Gastroesophageal sphincter (tissue), 4 donors: ENCODE measurements around the gene GORAB. TPM values are rescaled to one million over a fixed set of nuclear protein-coding genes. Genes with fewer than 3 reads are reported as not detected.

Experiments used
- ATAC-seq: fragments of 150-250 bp; one replicate; pipeline ENCODE4 v1.9.1; 2016; ENCODE audit warnings: mild to moderate bottlenecking, moderate library complexity
- H3K27ac ChIP-seq, 4 donors: fragments of 200-600 bp; sonication (generic) in 3 of 4; 1 replicate in 3 of 4; 2 replicates in 1 of 4; pipeline ENCODE4 v1.5.1; 2016 to 2019
- H3K27me3 ChIP-seq: fragments of 200-600 bp; sonication (generic); one replicate; pipeline ENCODE4 v1.5.1; 2019
- H3K36me3 ChIP-seq, 2 donors: fragments of 200-600 bp; sonication (generic); one replicate each; pipeline ENCODE4 v1.5.1; 2019; ENCODE audit warnings: control low read depth in 1 of 2
- H3K4me1 ChIP-seq, 3 donors: fragments of 200-600 bp; sonication (generic); 1 replicate in 2 of 3; 2 replicates in 1 of 3; pipeline ENCODE4 v1.5.1; 2016 to 2019; ENCODE audit warnings: control low read depth in 2 of 3
- H3K4me3 ChIP-seq, 2 donors: fragments of 200-600 bp; sonication (generic); one replicate each; pipeline ENCODE4 v1.5.1; 2019; ENCODE audit warnings: mild to moderate bottlenecking in 1 of 2, moderate library complexity in 1 of 2
- H3K9me3 ChIP-seq, 3 donors: fragments of 200-600 bp; sonication (generic); one replicate each; pipeline ENCODE4 v1.5.1; 2017 to 2019; ENCODE audit warnings: control low read depth in 2 of 3
- CTCF ChIP-seq, 4 experiments: fragments of 200-600 bp in 2 of 4; fragments of 450-650 bp in 2 of 4; sonication (generic) in 1 of 4; IDR thresholded peaks; one replicate each; pipeline ENCODE4 v1.5.1; 2017 to 2019; ENCODE audit warnings: antibody characterized with exemption in 4 of 4, mild to moderate bottlenecking in 2 of 4, moderate library complexity in 2 of 4
- EP300 ChIP-seq: sonication (generic); formaldehyde crosslinking; IDR thresholded peaks from one replicate; pipeline ENCODE4 v1.6.1; 2017; ENCODE audit warnings: antibody characterized with exemption, mild to moderate bottlenecking
- POLR2A ChIP-seq, 2 donors: fragments of 450-650 bp; IDR thresholded peaks; one replicate each; pipeline ENCODE4 v1.6.1; 2017; ENCODE audit warnings: antibody characterized with exemption in 2 of 2, mild to moderate bottlenecking in 2 of 2, moderate library complexity in 1 of 2
- POLR2AphosphoS5 ChIP-seq: sonication (generic); formaldehyde crosslinking; IDR thresholded peaks from one replicate; pipeline ENCODE4 v1.6.1; 2017; ENCODE audit warnings: antibody characterized with exemption
- WGBS, 2 donors: methylation state at CpG; one replicate each; pipeline ENCODE4 v1.1.5; 2018; ENCODE audit warnings: low coverage in 1 of 2; 5-methylcytosine and 5-hydroxymethylcytosine counted together
- total RNA-seq, 4 donors: library from RNA; depleted of rRNA; stranded (reverse); fragments of >200 nt; gene quantifications; one replicate each; pipeline ENCODE4 v1.1.0, GENCODE V29; 2016

The GORAB gene
- total RNA-seq, 4 donors from 2014 or later, result 5.9 to 18.0 (median 8.8) TPM

- no peaks in the 10 kb centered on the region for H3K9me3 ChIP-seq
- no peaks in the 10 kb centered on the region for H3K4me1 ChIP-seq
- no peak overlapping the region for H3K27ac ChIP-seq
- no peak for ATAC-seq
- no peak overlapping the region for H3K4me3 ChIP-seq
- 54 to 75% methylated on average over 1 of the region's 1 CpG for WGBS, 2 donors
- H3K27me3 ChIP-seq, result no peaks in the 10 kb centered on the region
- TF ChIP-seq POLR2A (IDR thresholded peaks at IDR 0.05) (no peak), POLR2AphosphoS5 (no peak), CTCF (IDR thresholded peaks at IDR 0.05) (no peak), EP300 (no peak)
- H3K36me3 ChIP-seq, result peaks cover 2 to 96% of the 10 kb centered on the region in 2 donors
These were observed 13.5 kb downstream of the GORAB start for GRCh38 chr1:170545476-170545875.

DNA sequence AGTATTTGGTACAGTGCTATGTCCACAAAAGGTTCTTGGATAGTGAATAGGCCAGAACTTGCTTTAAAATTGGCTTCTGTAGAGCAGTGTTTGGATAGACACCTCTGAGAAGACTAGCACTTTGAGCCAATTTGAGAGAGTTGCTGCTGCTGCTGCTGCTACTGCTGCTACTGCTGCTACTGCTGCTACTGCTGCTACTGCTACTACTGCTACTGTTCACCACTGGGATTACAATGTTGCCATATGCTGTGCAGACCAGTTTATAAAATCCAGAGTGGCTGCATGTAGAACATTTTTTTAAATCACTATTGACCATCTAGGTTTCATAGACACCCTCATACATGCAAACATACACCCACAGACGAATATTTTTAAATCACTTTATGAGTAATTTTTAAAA is 15.3 kb downstream of the GORAB start:
- no peak for TF ChIP-seq EP300
- TF ChIP-seq POLR2AphosphoS5, result no peak
- H3K9me3 ChIP-seq, result no peaks in the 10 kb centered on the region
- H3K4me3 ChIP-seq, result no peak overlapping the region
- H3K27me3 ChIP-seq, result no peaks in the 10 kb centered on the region
- H3K36me3 ChIP-seq, result peaks cover 2 to 96% of the 10 kb centered on the region in 2 donors
- ATAC-seq, result no peak
- WGBS, 2 donors, result 100% methylated on average over 1 of the region's 1 CpG
- no peaks in the 10 kb centered on the region for H3K4me1 ChIP-seq
- H3K27ac ChIP-seq, result no peak overlapping the region

- H3K9me3 ChIP-seq, result no peaks in the 10 kb centered on the region
- ATAC-seq, result no peak
- peaks cover 2 to 93% of the 10 kb centered on the region in 2 donors for H3K36me3 ChIP-seq
- H3K27me3 ChIP-seq, result no peaks in the 10 kb centered on the region
- no peaks in the 10 kb centered on the region for H3K4me1 ChIP-seq
- TF ChIP-seq CTCF (IDR thresholded peaks at IDR 0.05) (no peak), POLR2AphosphoS5 (no peak), POLR2A (IDR thresholded peaks at IDR 0.05) (no peak), EP300 (no peak)
- no peak overlapping the region for H3K27ac ChIP-seq
- H3K4me3 ChIP-seq, result no peak overlapping the region
These were observed 16.5 kb downstream of the GORAB start for GRCh38 chr1:170548497-170548896.

DNA sequence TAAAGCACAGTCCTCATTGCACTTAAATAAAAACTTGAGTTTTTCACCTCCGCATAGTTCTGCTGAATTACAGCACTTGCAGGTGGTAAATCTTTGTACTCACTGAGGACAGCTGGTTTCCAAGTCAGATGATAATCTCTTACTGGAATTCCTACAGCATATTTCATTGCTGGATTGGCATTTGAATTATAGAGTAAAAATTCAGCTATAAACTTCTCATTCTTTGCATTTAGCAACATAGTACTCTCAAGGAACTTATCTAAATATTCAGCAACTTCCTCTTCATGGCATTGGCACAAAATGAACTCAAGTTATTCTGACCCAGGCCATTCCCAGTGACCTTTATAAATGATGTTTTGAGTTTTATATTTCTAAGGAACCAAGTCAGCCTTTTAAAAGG is 23.4 kb downstream of the GORAB start:
- H3K36me3 ChIP-seq, result peaks cover 0 to 38% of the 10 kb centered on the region in 2 donors
- H3K9me3 ChIP-seq, result peaks cover 0 to 12% (median 0%) of the 10 kb centered on the region in 3 donors
- no peak overlapping the region for H3K4me3 ChIP-seq
- ATAC-seq, result no peak
- TF ChIP-seq POLR2AphosphoS5 (no peak), EP300 (no peak), POLR2A (IDR thresholded peaks at IDR 0.05) (no peak), CTCF (IDR thresholded peaks at IDR 0.05) (no peak)
- H3K27ac ChIP-seq, result no peak overlapping the region
- WGBS, 2 donors, result 88 to 100% methylated on average over 1 of the region's 1 CpG
- no peaks in the 10 kb centered on the region for H3K27me3 ChIP-seq
- H3K4me1 ChIP-seq, result no peaks in the 10 kb centered on the region

GRCh38 chr1:170556917-170557316 is 25.0 kb downstream of the GORAB start:
- no peaks in the 10 kb centered on the region for H3K4me1 ChIP-seq
- peaks cover 0 to 23% of the 10 kb centered on the region in 2 donors for H3K36me3 ChIP-seq
- ATAC-seq, result no peak
- H3K27ac ChIP-seq, result no peak overlapping the region
- H3K9me3 ChIP-seq, result peaks cover 0 to 12% (median 0%) of the 10 kb centered on the region in 3 donors
- no peaks in the 10 kb centered on the region for H3K27me3 ChIP-seq
- H3K4me3 ChIP-seq, result no peak overlapping the region
- no peak for TF ChIP-seq POLR2AphosphoS5

GRCh38 chr1:170558731-170559130 is 26.8 kb downstream of the GORAB start:
- no peak overlapping the region for H3K27ac ChIP-seq
- H3K4me1 ChIP-seq, result peaks cover 0 to 16% (median 7%) of the 10 kb centered on the region in 3 donors
- TF ChIP-seq CTCF (IDR thresholded peaks at IDR 0.05), result no peak
- no peak for TF ChIP-seq POLR2AphosphoS5
- TF ChIP-seq EP300, result no peak
- TF ChIP-seq POLR2A (IDR thresholded peaks at IDR 0.05), result no peak
- no peaks in the 10 kb centered on the region for H3K27me3 ChIP-seq
- WGBS, 2 donors, result 92 to 95% methylated on average over 5 of the region's 5 CpGs
- no peak overlapping the region for H3K4me3 ChIP-seq
- no peak for ATAC-seq
- peaks cover 0 to 10% of the 10 kb centered on the region in 2 donors for H3K36me3 ChIP-seq
- H3K9me3 ChIP-seq, result peaks cover 0 to 12% (median 0%) of the 10 kb centered on the region in 3 donors
